ENCODE results near the gene DLL3.
A peak's percentile ranks its signal among the peaks of the same experiment; 100 is the strongest.

DLL3 gene

DNA sequence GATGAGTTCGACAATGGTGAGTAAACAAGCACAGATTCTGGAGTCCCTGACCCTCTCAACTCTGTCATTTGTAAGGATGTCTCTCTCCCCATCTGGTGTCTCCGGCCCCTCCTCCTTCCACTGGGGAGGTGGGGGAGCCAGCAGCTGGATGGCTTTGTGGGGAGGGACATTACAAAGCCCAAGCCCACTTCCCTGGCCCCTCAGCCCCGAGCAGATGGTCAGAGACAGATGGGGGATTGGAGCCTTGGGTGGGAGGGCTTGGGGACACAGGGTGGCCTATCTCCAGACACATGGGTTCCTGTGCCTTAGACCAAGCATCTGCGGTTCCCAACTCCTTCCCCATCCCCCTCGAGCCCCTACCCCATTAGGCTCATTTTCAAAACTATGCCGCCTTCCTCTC lies 15.6 kb upstream of the DLL3 start:
- DNase-seq, result no peak

DNA sequence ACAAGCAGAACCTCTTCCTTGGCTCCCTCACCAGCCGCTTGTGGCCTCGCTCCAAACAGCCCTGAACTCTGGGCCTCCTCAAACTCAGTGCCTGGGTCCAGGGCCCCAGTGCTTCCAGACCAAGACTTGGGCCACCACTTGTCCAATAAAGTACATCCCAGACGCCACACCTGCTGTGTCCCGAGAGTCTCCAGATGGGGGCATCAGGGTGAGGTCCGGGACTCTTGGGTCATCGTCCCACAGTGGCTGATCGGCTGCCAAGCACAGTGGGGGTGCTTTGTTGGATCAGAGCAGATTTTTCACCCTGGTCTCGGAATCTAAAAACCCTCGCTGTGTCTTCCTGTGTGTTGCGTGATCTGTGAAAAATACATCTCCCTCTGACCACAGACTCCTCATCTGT lies 9.0 kb upstream of the DLL3 start:
- DNase-seq, result no peak

DNA sequence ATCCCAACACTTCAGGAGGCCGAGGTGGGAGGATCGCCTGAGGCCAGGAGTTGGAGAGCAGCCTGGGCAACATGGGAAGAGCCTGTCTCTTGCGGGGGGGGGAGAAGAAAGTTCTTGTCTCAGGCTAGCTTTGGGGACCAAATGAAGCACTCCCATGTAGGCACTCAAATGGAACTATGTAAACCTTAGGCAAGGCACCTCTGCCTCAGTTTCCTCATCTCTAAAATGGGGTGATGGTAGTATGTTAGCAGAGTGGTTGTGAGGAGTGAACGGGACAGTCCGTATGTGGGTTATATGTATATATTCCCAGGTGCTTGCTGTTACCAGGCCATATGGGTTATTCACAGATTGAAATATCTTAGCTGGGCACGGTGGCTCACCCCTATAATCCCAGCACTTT lies 6.5 kb upstream of the DLL3 start:
- no peak for DNase-seq

- DNase-seq, result no peak
These were observed 6.0 kb upstream of the DLL3 start for GRCh38 chr19:39492788-39493187.

- DNase-seq, result no peak
These were observed 4.1 kb upstream of the DLL3 start for GRCh38 chr19:39494661-39495060.

DNA sequence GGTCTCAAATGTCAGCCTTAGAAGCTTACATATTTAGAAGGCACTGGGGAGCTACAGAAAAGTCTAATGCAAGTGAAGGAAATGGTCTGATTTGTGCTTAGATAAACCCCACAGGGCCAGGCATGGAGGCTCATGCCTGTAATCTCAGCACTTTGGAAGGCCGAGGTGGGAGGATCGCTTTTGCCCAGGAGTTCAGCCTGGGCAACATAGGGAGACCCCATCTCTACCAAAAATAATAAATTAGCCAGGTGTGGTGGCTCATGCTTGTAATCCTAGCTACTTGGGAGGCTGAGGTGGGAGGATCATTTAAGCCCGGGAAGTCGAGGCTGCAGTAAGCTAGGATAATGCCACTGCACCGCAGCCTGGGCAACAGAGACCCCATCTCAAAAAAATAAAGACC lies 2.7 kb upstream of the DLL3 start:
- no peak for DNase-seq

- no peak for DNase-seq
These were observed 1.1 kb upstream of the DLL3 start for GRCh38 chr19:39497701-39497995.

GRCh38 chr19:39497996-39498797 lies 550 bp upstream of the DLL3 start:
- no peak for DNase-seq

- DNase-seq, result no peak
These were observed 1.2 kb downstream of the DLL3 start for GRCh38 chr19:39499932-39500331.

DNA sequence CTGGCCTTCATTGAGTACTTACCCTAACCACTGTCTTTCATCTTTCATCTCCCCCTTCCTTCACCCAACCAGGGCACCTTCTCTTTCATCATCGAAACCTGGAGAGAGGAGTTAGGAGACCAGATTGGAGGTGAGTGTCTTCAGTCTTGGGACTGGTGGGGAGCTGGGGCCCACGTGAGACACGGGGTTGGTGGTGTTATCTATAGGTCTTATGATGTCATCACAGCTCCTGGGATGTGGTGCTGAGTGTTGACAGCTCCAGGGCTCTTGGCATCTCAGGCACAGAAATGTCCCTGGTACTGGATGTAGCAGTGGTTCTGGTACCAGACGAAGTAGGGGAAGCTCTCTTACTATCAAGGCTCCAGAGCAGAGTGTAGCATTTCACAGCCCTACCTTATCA lies 1.8 kb downstream of the DLL3 start:
- no peak for DNase-seq

DNA sequence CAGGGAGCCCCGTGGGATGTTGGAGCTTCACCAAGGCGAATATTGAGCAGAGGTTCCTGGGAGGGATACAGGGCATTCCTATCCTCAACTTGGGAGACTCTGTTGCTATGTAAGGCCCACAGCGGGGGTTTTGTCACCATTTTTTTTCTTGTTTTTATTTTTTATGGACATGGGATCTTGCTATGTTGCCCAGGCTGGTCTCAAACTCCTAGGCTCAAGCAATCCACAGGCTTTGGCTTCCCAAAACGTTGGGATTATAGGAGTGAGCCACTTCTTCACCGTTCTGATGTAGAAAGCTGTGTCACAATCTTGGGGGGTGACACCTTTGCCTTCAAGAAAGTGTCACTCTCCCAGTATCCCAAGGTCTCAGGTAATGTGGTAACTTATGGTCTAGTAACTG lies 2.6 kb downstream of the DLL3 start:
- no peak for DNase-seq

GRCh38 chr19:39502640-39503417 lies 4.1 kb downstream of the DLL3 start:
- peak; percentile 72 for DNase-seq

DNA sequence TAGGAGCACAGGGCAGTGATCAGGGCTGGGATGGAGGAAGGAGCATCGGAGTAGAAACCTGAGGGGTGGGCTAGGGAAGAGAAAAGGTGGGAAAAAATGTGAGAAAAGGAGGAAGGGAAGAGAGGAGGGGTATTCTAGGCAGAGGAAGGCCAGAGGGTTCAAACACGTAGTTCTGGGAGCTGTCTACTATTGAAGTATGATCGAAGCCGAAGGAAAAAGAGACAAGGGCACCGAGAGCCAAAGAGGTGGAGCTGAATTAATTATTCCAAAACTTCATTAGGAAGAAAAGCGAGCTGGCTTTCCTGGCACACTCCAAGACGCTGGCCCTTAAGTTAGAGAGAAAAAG lies 7.8 kb downstream of the DLL3 start:
- no peak for DNase-seq

- DNase-seq, result peak; percentile 25
These were observed 8.4 kb downstream of the DLL3 start for GRCh38 chr19:39506944-39507714.

GRCh38 chr19:39507715-39508364 lies 9.1 kb downstream of the DLL3 start:
- DNase-seq, result no peak

DNA sequence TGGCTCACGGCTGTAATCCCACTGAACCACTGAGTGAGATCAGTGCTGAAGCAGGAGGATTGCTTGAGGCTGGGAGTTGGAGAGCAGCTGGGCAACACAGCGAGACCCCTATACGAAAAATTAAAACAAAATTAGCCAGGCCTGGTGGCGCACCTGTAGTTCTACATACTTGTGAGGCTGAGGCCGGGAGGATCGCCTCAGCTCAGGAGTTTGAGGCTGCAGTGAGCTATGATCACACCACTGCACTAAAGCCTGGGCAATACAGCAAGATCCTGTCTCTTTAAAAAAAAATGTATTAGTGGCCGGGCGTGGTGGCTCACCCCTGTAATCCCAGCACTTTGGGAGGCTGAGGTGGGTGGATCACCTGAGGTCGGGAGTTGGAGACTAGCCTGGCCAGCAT lies 9.9 kb downstream of the DLL3 start:
- DNase-seq, result no peak

DNA sequence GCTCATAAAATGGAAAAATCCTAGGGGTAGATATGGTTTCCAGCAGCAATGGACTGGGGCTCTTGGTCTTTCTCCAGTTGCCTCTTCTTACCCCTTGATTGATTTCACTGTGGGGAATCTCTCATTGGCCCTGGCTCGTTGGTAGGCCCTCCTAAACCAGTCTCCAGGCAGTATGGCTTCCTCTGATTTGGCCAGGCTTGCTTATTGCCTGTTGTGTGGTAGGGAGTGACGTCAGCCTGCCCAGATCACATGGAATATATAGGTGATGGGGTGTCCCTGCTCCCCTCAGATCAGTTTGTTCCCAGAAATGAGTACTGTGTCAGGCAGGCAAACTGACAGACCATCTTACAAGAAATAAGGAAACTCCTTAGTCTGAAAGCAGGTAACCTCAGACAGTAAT lies 10.5 kb downstream of the DLL3 start:
- no peak for DNase-seq

- DNase-seq, result no peak
These were observed 14.2 kb downstream of the DLL3 start for GRCh38 chr19:39512988-39513387.

GRCh38 chr19:39514840-39515550 lies 16.2 kb downstream of the DLL3 start, which contains the start of gene SELENOV:
SELENOV (plus strand) TSS chr19:39515139; CDS start chr19:39515213, 74 bp downstream.
- DNase-seq, result peak; percentile 21

DNA sequence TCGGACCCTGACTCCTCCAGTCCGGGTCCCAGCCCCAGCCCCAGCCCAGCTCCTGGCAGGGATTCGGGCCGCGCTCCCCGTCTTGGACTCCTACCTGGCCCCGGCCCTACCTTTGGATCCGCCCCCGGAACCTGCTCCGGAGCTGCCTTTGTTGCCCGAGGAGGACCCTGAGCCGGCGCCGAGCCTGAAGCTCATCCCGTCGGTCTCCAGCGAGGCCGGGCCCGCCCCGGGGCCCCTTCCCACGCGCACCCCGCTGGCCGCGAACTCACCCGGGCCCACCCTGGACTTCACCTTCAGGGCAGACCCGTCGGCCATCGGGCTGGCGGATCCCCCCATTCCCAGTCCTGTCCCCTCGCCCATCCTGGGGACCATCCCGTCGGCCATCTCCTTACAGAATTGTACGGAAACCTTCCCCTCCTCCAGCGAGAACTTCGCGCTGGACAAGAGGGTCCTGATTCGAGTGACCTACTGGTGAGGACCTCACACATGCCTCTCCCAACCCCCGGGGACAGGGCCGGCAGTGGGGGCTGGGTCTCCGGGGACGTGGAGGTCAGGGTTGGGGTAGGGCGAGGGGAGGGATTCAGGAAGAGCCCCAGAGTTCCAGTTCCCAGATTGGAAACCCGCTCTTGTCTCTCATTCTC lies 16.9 kb downstream of the DLL3 start:
- DNase-seq, result peak; percentile 10

DNA sequence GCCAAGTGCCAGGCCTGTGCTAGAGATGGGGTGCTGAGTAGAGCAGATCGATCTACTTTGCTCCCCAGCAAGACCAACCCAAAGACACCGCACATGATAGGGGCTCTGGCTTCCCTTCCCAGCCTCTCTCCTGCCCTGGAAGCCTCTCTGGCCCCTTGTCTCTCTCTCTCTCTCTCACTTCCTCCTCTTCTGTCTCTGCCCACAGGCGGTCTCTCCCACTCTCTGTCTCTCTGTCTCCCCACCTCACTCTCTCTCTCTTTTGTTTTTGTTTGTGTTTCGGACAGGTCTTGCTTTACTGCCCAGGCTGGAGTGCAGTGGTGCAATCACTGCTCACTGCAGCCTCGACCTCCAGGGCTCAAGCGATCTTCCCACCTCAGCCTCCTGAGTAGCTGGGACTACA lies 17.5 kb downstream of the DLL3 start:
- DNase-seq, result no peak

DNA sequence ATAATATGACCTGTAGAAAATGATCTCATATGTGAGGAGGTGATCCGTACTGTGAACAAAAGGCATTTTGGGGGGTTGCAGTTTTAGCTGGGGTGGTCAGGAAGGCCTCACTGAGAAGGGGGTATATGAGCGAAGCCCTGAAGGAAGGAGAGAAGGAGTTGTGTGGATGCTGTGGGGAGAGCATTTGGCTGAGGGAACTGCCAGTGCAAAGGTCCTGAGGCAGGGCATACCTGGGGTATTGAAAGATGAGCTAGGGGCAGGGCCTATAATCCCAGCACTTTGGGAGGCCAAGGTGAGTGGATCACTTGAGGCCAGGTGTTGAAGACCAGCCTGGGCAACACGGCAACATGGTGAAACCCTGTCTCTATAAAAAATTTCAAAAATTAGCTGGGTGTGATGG lies 18.7 kb downstream of the DLL3 start:
- DNase-seq, result no peak

All from activated CD4-positive, alpha-beta T cell treated with anti-CD3 and anti-CD28 coated beads, Interleukin-2, amount 50 U/mL, for 1 hour (primary cell).